DMS 273 (cell line): ENCODE results near the gene YES1.
A peak's percentile ranks its signal among the peaks of the same experiment; 100 is the strongest.

Experiments
- DNase-seq: peaks from one replicate; lab custom pipeline; 2025; ENCODE audit not compliant: unreplicated experiment; lab: John Stamatoyannopoulos, UW

The YES1 gene

GRCh38 chr18:811892-812375 lies at the start of gene YES1:
Gene YES1, minus strand, starts transcription at chr18:812242. Its CDS starts 55,415 bp downstream, at chr18:756827.
- peak; percentile 79 for DNase-seq

GRCh38 chr18:857986-858385 lies 45.9 kb upstream of the YES1 start:
- DNase-seq, result no peak

GRCh38 chr18:853471-853870 lies 41.4 kb upstream of the YES1 start:
- DNase-seq, result no peak

GRCh38 chr18:850960-851359 lies 38.9 kb upstream of the YES1 start:
- DNase-seq, result no peak

- DNase-seq, result no peak
Observed at GRCh38 chr18:849021-849420, 37.0 kb upstream of the YES1 start.

GRCh38 chr18:848062-848861 lies 36.2 kb upstream of the YES1 start:
- DNase-seq, result no peak

GRCh38 chr18:845152-845819 lies 33.2 kb upstream of the YES1 start:
- DNase-seq, result no peak

- no peak for DNase-seq
Observed at GRCh38 chr18:841647-842370, 29.8 kb upstream of the YES1 start.

GRCh38 chr18:840516-840915 lies 28.5 kb upstream of the YES1 start:
- DNase-seq, result no peak

- DNase-seq, result no peak
Observed at GRCh38 chr18:840023-840408, 28.0 kb upstream of the YES1 start.

GRCh38 chr18:839224-840022 lies 27.4 kb upstream of the YES1 start:
- DNase-seq, result peak; percentile 94

- no peak for DNase-seq
Observed at GRCh38 chr18:837922-838321, 25.9 kb upstream of the YES1 start.

GRCh38 chr18:834082-834720 lies 22.2 kb upstream of the YES1 start:
- no peak for DNase-seq

GRCh38 chr18:833197-833596 lies 21.2 kb upstream of the YES1 start:
- no peak for DNase-seq

GRCh38 chr18:832085-832681 lies 20.1 kb upstream of the YES1 start:
- DNase-seq, result peak; percentile 71

- DNase-seq, result peak; percentile 66
Observed at GRCh38 chr18:830315-830901, 18.4 kb upstream of the YES1 start.

GRCh38 chr18:829432-829831 lies 17.4 kb upstream of the YES1 start:
- DNase-seq, result no peak

GRCh38 chr18:827093-827677 lies 15.1 kb upstream of the YES1 start:
- no peak for DNase-seq

GRCh38 chr18:825891-826585 lies 14.0 kb upstream of the YES1 start:
- DNase-seq, result no peak
